Glutamatergic neuron (in vitro differentiated cells): ENCODE measurements around the gene NCK2. TPM values are rescaled to one million over a fixed set of nuclear protein-coding genes. Genes with fewer than 3 reads are reported as not detected.

Source experiments
- DNase-seq: peaks from one replicate; pipeline ENCODE4 v3.0.0; 2022
- H3K27ac Mint-ChIP-seq: one replicate; pipeline ENCODE4 v1.8.0; 2020; ENCODE audit warnings: mild to moderate bottlenecking, mixed read lengths, inconsistent platforms; ENCODE audit not compliant: unreplicated experiment
- H3K27me3 Mint-ChIP-seq: one replicate; pipeline ENCODE4 v1.8.0; 2020; ENCODE audit warnings: mild to moderate bottlenecking, moderate library complexity, mixed read lengths, inconsistent platforms; ENCODE audit not compliant: unreplicated experiment
- H3K36me3 Mint-ChIP-seq: one replicate; pipeline ENCODE4 v1.8.0; 2020; ENCODE audit warnings: mild to moderate bottlenecking, mixed read lengths, inconsistent platforms; ENCODE audit not compliant: unreplicated experiment
- H3K4me1 Mint-ChIP-seq: one replicate; pipeline ENCODE4 v1.8.0; 2020; ENCODE audit warnings: mild to moderate bottlenecking, low read depth, mixed read lengths, inconsistent platforms; ENCODE audit not compliant: unreplicated experiment
- H3K4me3 Mint-ChIP-seq: one replicate; pipeline ENCODE4 v1.8.0; 2020; ENCODE audit warnings: mild to moderate bottlenecking, mixed read lengths, inconsistent platforms; ENCODE audit not compliant: unreplicated experiment
- H3K9me3 Mint-ChIP-seq: one replicate; pipeline ENCODE4 v1.8.0; 2020; ENCODE audit warnings: mild to moderate bottlenecking, moderate library complexity, mixed read lengths, inconsistent platforms; ENCODE audit not compliant: unreplicated experiment
- total RNA-seq: library from RNA; stranded (reverse); fragmentation: NEBNext Ultra II Directional; extraction: Animal tissue kit (Norgen Biotek cat#: 25700); gene quantifications from one replicate; pipeline ENCODE4 v1.2.1, GENCODE V29; 2021; ENCODE audit not compliant: unreplicated experiment
- TF ChIP-seq, protein P1 (sequence below): fragments of 200-600 bp; sonication (generic); IDR thresholded peaks from one replicate; pipeline ENCODE4 v1.5.0; 2021; ENCODE audit not compliant: partially characterized antibody, unreplicated experiment

Gene NCK2
- total RNA-seq, 1 donor from 2014 or later: 82.4 TPM

DNA sequence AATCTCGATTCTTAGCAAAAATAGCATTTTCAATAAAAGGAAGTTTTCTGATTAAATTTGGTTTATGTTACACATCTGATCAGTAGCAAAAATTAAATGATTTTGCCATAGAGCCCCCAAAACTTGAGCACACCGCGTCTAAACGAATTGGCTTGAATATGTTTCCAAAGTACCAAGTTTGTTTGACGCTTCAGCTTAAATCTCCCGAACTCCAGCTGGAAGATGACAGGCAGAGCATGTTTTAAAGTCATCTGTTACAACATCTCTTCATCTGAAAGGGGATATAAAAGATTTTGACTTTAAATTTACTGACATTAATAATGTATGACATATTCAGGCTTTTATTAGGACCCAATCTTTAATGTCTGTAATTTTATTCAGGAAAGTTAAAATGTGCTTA is 129.8 kb downstream of the NCK2 start:
- no peak for DNase-seq
- TF ChIP-seq, protein P1, sequence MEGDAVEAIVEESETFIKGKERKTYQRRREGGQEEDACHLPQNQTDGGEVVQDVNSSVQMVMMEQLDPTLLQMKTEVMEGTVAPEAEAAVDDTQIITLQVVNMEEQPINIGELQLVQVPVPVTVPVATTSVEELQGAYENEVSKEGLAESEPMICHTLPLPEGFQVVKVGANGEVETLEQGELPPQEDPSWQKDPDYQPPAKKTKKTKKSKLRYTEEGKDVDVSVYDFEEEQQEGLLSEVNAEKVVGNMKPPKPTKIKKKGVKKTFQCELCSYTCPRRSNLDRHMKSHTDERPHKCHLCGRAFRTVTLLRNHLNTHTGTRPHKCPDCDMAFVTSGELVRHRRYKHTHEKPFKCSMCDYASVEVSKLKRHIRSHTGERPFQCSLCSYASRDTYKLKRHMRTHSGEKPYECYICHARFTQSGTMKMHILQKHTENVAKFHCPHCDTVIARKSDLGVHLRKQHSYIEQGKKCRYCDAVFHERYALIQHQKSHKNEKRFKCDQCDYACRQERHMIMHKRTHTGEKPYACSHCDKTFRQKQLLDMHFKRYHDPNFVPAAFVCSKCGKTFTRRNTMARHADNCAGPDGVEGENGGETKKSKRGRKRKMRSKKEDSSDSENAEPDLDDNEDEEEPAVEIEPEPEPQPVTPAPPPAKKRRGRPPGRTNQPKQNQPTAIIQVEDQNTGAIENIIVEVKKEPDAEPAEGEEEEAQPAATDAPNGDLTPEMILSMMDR: no peak
- Mint-ChIP-seq H3K27ac (peak overlapping the region; percentile 55), H3K27me3 (no peaks in the 10 kb centered on the region), H3K4me1 (peaks cover 54% of the 10 kb centered on the region), H3K36me3 (no peaks in the 10 kb centered on the region), H3K9me3 (peaks cover 10% of the 10 kb centered on the region), H3K4me3 (no peak overlapping the region)

DNA sequence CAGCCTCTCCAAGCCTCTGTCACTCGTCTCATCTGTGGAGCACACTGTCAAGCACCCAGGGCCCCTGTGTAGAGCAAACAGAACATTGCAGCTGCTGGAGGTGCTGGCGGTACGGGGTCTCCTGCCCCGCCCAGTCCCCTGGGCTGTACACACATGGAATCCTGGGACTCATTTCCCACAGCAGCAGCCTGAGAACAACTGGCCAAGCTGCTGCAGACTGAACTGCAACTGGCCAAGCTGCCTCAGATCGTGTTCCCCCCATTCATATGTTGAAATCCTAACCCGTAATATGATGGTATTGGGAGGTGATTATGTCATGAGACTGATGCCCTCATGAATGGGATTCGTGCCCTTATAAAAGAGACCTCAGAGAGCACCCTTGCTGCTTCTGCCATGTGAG is 130.5 kb downstream of the NCK2 start:
- H3K27me3 Mint-ChIP-seq: peaks cover 3% of the 10 kb centered on the region
- no peaks in the 10 kb centered on the region for H3K36me3 Mint-ChIP-seq
- H3K4me1 Mint-ChIP-seq: peaks cover 53% of the 10 kb centered on the region
- H3K27ac Mint-ChIP-seq: peak overlapping the region; percentile 88
- peak overlapping the region; percentile 59 for H3K4me3 Mint-ChIP-seq
- peaks cover 11% of the 10 kb centered on the region for H3K9me3 Mint-ChIP-seq
- TF ChIP-seq, protein P1: no peak
- DNase-seq: peak; percentile 45

DNA sequence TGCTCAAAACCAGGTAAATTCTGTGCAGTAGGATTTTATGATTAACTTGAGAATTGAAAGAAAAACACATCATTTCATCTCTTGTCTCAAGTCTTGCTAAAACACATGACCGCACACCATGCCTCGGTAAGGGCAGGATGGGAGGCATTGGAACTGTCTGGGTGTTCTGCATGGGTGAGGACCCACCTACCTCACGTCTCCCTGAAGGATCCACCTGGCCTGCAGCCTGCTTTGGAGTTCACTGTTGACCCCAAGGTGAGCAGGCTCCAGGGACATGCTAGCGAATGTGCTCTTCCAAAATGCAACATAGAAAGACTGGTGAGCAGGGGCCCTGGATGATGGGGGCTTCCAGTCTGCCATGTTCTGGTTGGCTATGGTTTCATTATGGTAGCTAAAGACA is 131.5 kb downstream of the NCK2 start:
- peaks cover 4% of the 10 kb centered on the region for H3K27me3 Mint-ChIP-seq
- H3K4me1 Mint-ChIP-seq: peaks cover 48% of the 10 kb centered on the region
- no peak for DNase-seq
- peaks cover 6% of the 10 kb centered on the region for H3K9me3 Mint-ChIP-seq
- H3K36me3 Mint-ChIP-seq: no peaks in the 10 kb centered on the region
- H3K27ac Mint-ChIP-seq: peak overlapping the region; percentile 68
- TF ChIP-seq, protein P1: no peak
- H3K4me3 Mint-ChIP-seq: no peak overlapping the region

GRCh38 chr2:105877945-105878344 is 133.2 kb downstream of the NCK2 start:
- peaks cover 7% of the 10 kb centered on the region for H3K36me3 Mint-ChIP-seq
- no peak for DNase-seq
- peaks cover 4% of the 10 kb centered on the region for H3K27me3 Mint-ChIP-seq
- peaks cover 6% of the 10 kb centered on the region for H3K9me3 Mint-ChIP-seq
- H3K27ac Mint-ChIP-seq: no peak overlapping the region
- TF ChIP-seq, protein P1: no peak
- H3K4me1 Mint-ChIP-seq: peaks cover 38% of the 10 kb centered on the region
- H3K4me3 Mint-ChIP-seq: no peak overlapping the region

GRCh38 chr2:105879106-105879802 is 134.5 kb downstream of the NCK2 start:
- Mint-ChIP-seq H3K9me3 (peaks cover 2% of the 10 kb centered on the region), H3K4me3 (no peak overlapping the region), H3K27ac (no peak overlapping the region), H3K27me3 (peaks cover 4% of the 10 kb centered on the region), H3K36me3 (peaks cover 7% of the 10 kb centered on the region), H3K4me1 (peaks cover 40% of the 10 kb centered on the region)
- TF ChIP-seq, protein P1: no peak
- no peak for DNase-seq
